H9 (cell line): Measurements from ENCODE around the gene MS4A15. TPM values are rescaled to one million over a fixed set of nuclear protein-coding genes. Genes with fewer than 3 reads are reported as not detected.

Source experiments
- DNase-seq: peaks from one replicate; pipeline ENCODE4 v3.0.0-alpha.2; 2017
- H2AFZ ChIP-seq: one replicate; pipeline ENCODE4 v1.6.1; 2013; ENCODE audit warnings: mild to moderate bottlenecking, low read length, control low read depth, moderate library complexity
- H2AK5ac ChIP-seq: 2 replicates; pipeline ENCODE4 v1.6.1; 2013; ENCODE audit warnings: low read length, control low read depth, mixed read lengths; ENCODE audit not compliant: insufficient read length
- H2BK120ac ChIP-seq: one replicate; pipeline ENCODE4 v1.6.1; 2013; ENCODE audit warnings: low read depth, mild to moderate bottlenecking, low read length, control low read depth, inconsistent platforms; ENCODE audit not compliant: poor library complexity, severe bottlenecking
- H2BK12ac ChIP-seq: 2 replicates; pipeline ENCODE4 v1.6.1; 2013; ENCODE audit warnings: low read length, control low read depth, mixed read lengths, low read depth; ENCODE audit not compliant: insufficient read length
- H2BK15ac ChIP-seq: 2 replicates; pipeline ENCODE4 v1.6.1; 2013; ENCODE audit warnings: low read depth, low read length, control low read depth
- H2BK20ac ChIP-seq: one replicate; pipeline ENCODE4 v1.6.1; 2013; ENCODE audit warnings: low read depth, mild to moderate bottlenecking, low read length, control low read depth, inconsistent platforms; ENCODE audit not compliant: poor library complexity, severe bottlenecking
- H2BK5ac ChIP-seq: 2 replicates; pipeline ENCODE4 v1.6.1; 2013; ENCODE audit warnings: low read length, control low read depth, mixed read lengths; ENCODE audit not compliant: insufficient read length
- H3K14ac ChIP-seq: 2 replicates; pipeline ENCODE4 v1.6.1; 2013; ENCODE audit warnings: low read length, control low read depth; ENCODE audit not compliant: insufficient read depth
- H3K18ac ChIP-seq: 2 replicates; pipeline ENCODE4 v1.6.1; 2013; ENCODE audit warnings: low read depth, mild to moderate bottlenecking, mixed read lengths, low read length, control low read depth; ENCODE audit not compliant: insufficient read length
- H3K23ac ChIP-seq: 2 replicates; pipeline ENCODE4 v1.6.1; 2013; ENCODE audit warnings: low read length, control low read depth, mixed read lengths, low read depth; ENCODE audit not compliant: insufficient read length
- H3K23me2 ChIP-seq: 2 replicates; pipeline ENCODE4 v1.6.1; 2013; ENCODE audit warnings: low read depth, mild to moderate bottlenecking, mixed read lengths, low read length, control low read depth; ENCODE audit not compliant: insufficient read length, poor library complexity, severe bottlenecking
- H3K27ac ChIP-seq: 2 replicates; pipeline ENCODE4 v1.5.1; 2013; ENCODE audit warnings: low read length, control low read depth, mixed read lengths, low read depth; ENCODE audit not compliant: insufficient read length
- H3K27me3 ChIP-seq: 2 replicates; pipeline ENCODE4 v1.6.1; 2013; ENCODE audit warnings: low read length, control low read depth, inconsistent platforms; ENCODE audit not compliant: insufficient read depth
- H3K4ac ChIP-seq: 2 replicates; pipeline ENCODE4 v1.6.1; 2013; ENCODE audit warnings: low read depth, mild to moderate bottlenecking, control low read depth, inconsistent platforms, low read length, moderate library complexity
- H3K4me1 ChIP-seq: 2 replicates; pipeline ENCODE4 v1.6.1; 2013; ENCODE audit warnings: low read length, control low read depth, inconsistent platforms; ENCODE audit not compliant: insufficient read depth
- H3K4me2 ChIP-seq: 2 replicates; pipeline ENCODE4 v1.6.1; 2013; ENCODE audit warnings: low read length, control low read depth, mixed read lengths; ENCODE audit not compliant: insufficient read length, insufficient read depth
- H3K56ac ChIP-seq: 2 replicates; pipeline ENCODE4 v1.6.1; 2013; ENCODE audit warnings: low read depth, mild to moderate bottlenecking, mixed read lengths, low read length, control low read depth; ENCODE audit not compliant: insufficient read length
- H3K79me1 ChIP-seq: 2 replicates; pipeline ENCODE4 v1.6.1; 2013; ENCODE audit warnings: low read depth, mild to moderate bottlenecking, moderate library complexity, low read length, control low read depth, inconsistent platforms; ENCODE audit not compliant: insufficient read depth, poor library complexity, severe bottlenecking
- H3K79me2 ChIP-seq: 2 replicates; pipeline ENCODE4 v1.6.1; 2013; ENCODE audit warnings: low read length, control low read depth, inconsistent platforms; ENCODE audit not compliant: insufficient read depth
- H3K9ac ChIP-seq: 2 replicates; pipeline ENCODE4 v1.6.1; 2013; ENCODE audit warnings: low read length, control low read depth, mixed read lengths; ENCODE audit not compliant: insufficient read length; ENCODE audit errors: extremely low read depth
- H3K9me3 ChIP-seq: one replicate; pipeline ENCODE4 v1.6.1; 2013; ENCODE audit warnings: low read depth, low read length, inconsistent platforms; ENCODE audit not compliant: control insufficient read depth
- H3T11ph ChIP-seq: one replicate; pipeline ENCODE4 v1.6.1; 2013; ENCODE audit warnings: mild to moderate bottlenecking, low read length, control low read depth, inconsistent platforms
- H4K20me1 ChIP-seq: one replicate; pipeline ENCODE4 v1.6.1; 2013; ENCODE audit not compliant: control insufficient read depth, insufficient read length, insufficient read depth
- H4K5ac ChIP-seq: 2 replicates; pipeline ENCODE4 v1.6.1; 2013; ENCODE audit warnings: low read depth, mild to moderate bottlenecking, mixed read lengths, low read length, control low read depth; ENCODE audit not compliant: insufficient read length
- H4K8ac ChIP-seq: replicated peaks from 2 replicates; pipeline ENCODE4 v1.6.1; 2013; ENCODE audit warnings: low read length, control low read depth, mixed read lengths, low read depth; ENCODE audit not compliant: insufficient read length
- H4K91ac ChIP-seq: 2 replicates; pipeline ENCODE4 v1.6.1; 2013; ENCODE audit warnings: low read depth, mild to moderate bottlenecking, moderate library complexity, mixed read lengths, low read length, control low read depth; ENCODE audit not compliant: insufficient read length
- H3K27ac Mint-ChIP-seq, 3 experiments: 2 replicates in 2 of 3; 3 replicates in 1 of 3; pipeline ENCODE4 v1.8.0; 2020 to 2021; ENCODE audit warnings: mixed read lengths in 3 of 3, mild to moderate bottlenecking in 1 of 3, moderate library complexity in 1 of 3
- H3K27me3 Mint-ChIP-seq: 2 replicates; pipeline ENCODE4 v1.8.0; 2021; ENCODE audit warnings: low read depth, mild to moderate bottlenecking, moderate library complexity, mixed read lengths
- H3K36me3 Mint-ChIP-seq, 3 experiments: 2 replicates in 2 of 3; 3 replicates in 1 of 3; pipeline ENCODE4 v1.8.0; 2020 to 2021; ENCODE audit warnings: low read depth in 3 of 3, mixed read lengths in 3 of 3; ENCODE audit not compliant: insufficient read depth in 1 of 3
- H3K4me1 Mint-ChIP-seq, 2 experiments: 2 replicates each; pipeline ENCODE4 v1.8.0; 2020; ENCODE audit warnings: mixed read lengths in 2 of 2
- H3K4me3 Mint-ChIP-seq, 2 experiments: 2 replicates in 1 of 2; 3 replicates in 1 of 2; pipeline ENCODE4 v1.8.0; 2020 to 2021; ENCODE audit warnings: mild to moderate bottlenecking in 2 of 2, mixed read lengths in 2 of 2, moderate library complexity in 1 of 2
- H3K9me3 Mint-ChIP-seq, 2 experiments: 2 replicates in 1 of 2; 3 replicates in 1 of 2; pipeline ENCODE4 v1.8.0; 2020; ENCODE audit warnings: mild to moderate bottlenecking in 2 of 2, mixed read lengths in 2 of 2, moderate library complexity in 1 of 2
- WGBS: extraction: QIAGEN DNeasy Blood & Tissue Kit; methylation state at CpG from one replicate; pipeline ENCODE4 v1.1.7; 2013; ENCODE audit warnings: missing lambda C conversion rate, low lambda C conversion rate, mixed read lengths; ENCODE audit not compliant: insufficient read length; ENCODE audit errors: extremely low coverage; 5-methylcytosine and 5-hydroxymethylcytosine counted together
- total RNA-seq: library from RNA; stranded (reverse); gene quantifications from 2 replicates; pipeline ENCODE4 v1.2.1, GENCODE V29; 2021
- TF ChIP-seq, protein P1 (sequence below): fragments of 200-600 bp; sonication (generic); conservative IDR thresholded peaks from 3 replicates; pipeline ENCODE4 v1.8.0; 2021; ENCODE audit warnings: antibody characterized with exemption, mild to moderate bottlenecking

The MS4A15 gene
- total RNA-seq, 1 experiment from 2014 or later: 0.11 TPM

DNA sequence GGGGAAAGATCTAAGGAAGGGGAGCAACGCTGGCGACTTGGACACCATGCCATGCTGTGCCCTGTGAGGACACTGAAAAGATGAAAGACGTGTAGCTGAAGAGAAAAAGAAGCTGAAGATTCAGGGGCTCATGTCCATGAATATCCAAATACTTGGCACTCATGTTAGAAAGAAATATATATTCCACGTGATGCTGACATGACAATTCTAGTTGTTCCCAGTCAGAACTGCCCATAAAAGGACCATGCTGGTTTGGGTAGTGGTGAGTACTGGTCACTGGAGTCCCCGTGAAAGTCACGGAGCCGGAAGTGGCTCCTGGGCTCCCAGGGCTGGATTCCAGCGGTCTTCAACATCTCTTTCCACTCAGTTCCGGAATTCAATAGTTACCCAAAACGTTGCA, 9.9 kb downstream of the MS4A15 start:
- H4K20me1 ChIP-seq: no peaks in the 10 kb centered on the region
- Mint-ChIP-seq H3K4me1 (peaks cover 10 to 19% of the 10 kb centered on the region in 2 experiments), H3K27me3 (peaks cover 22% of the 10 kb centered on the region), H3K27ac (no peak overlapping the region), H3K4me3 (no peak overlapping the region), H3K9me3 (peaks cover 3% of the 10 kb centered on the region in 2 experiments; a peak in 3 of 5 replicates), H3K36me3 (peaks cover 0 to 5% (median 0%) of the 10 kb centered on the region in 3 experiments; a peak in 1 of 7 replicates)
- H3K56ac ChIP-seq: no peak overlapping the region
- no peak overlapping the region for H3K23ac ChIP-seq
- H3K14ac ChIP-seq: no peak overlapping the region
- H2AK5ac ChIP-seq: no peak overlapping the region
- H3K79me2 ChIP-seq: no peaks in the 10 kb centered on the region
- no peak overlapping the region for H3K4me2 ChIP-seq
- H3K27me3 ChIP-seq: no peaks in the 10 kb centered on the region
- no peak overlapping the region for H2BK20ac ChIP-seq
- H3K9me3 ChIP-seq: no peaks in the 10 kb centered on the region
- no peak overlapping the region for H4K91ac ChIP-seq
- H3K27ac ChIP-seq: no peak overlapping the region
- no peak overlapping the region for H2BK12ac ChIP-seq
- TF ChIP-seq, protein P1, sequence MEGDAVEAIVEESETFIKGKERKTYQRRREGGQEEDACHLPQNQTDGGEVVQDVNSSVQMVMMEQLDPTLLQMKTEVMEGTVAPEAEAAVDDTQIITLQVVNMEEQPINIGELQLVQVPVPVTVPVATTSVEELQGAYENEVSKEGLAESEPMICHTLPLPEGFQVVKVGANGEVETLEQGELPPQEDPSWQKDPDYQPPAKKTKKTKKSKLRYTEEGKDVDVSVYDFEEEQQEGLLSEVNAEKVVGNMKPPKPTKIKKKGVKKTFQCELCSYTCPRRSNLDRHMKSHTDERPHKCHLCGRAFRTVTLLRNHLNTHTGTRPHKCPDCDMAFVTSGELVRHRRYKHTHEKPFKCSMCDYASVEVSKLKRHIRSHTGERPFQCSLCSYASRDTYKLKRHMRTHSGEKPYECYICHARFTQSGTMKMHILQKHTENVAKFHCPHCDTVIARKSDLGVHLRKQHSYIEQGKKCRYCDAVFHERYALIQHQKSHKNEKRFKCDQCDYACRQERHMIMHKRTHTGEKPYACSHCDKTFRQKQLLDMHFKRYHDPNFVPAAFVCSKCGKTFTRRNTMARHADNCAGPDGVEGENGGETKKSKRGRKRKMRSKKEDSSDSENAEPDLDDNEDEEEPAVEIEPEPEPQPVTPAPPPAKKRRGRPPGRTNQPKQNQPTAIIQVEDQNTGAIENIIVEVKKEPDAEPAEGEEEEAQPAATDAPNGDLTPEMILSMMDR: no peak
- H4K5ac ChIP-seq: no peak overlapping the region
- no peak for DNase-seq
- no peaks in the 10 kb centered on the region for H3K23me2 ChIP-seq
- H2BK15ac ChIP-seq: no peak overlapping the region
- no peaks in the 10 kb centered on the region for H3K79me1 ChIP-seq
- no peak overlapping the region for H3T11ph ChIP-seq
- no peaks in the 10 kb centered on the region for H3K4me1 ChIP-seq
- no peak overlapping the region for H4K8ac ChIP-seq
- H3K9ac ChIP-seq: no peak overlapping the region
- no peak overlapping the region for H2BK5ac ChIP-seq
- H3K4ac ChIP-seq: no peak overlapping the region
- H2AFZ ChIP-seq: no peak overlapping the region
- no peak overlapping the region for H3K18ac ChIP-seq
- WGBS: no CpG with 5 or more reads among the region's 10 CpGs
- H2BK120ac ChIP-seq: no peak overlapping the region
